Astrocyte (in vitro differentiated cells and primary cell): ENCODE results near the gene SGMS2. TPM values are rescaled to one million over a fixed set of nuclear protein-coding genes. Genes with fewer than 3 reads are reported as not detected.

Source experiments
- DNase-seq: peaks from one replicate; pipeline ENCODE4 v3.0.0-alpha.2; 2010; ENCODE audit warnings: low read depth
- FAIRE-seq: peaks from 2 replicates; lab custom pipeline; 2011; peaks lifted over from hg19 to GRCh38; lab: Jason Lieb, UNC
- H2AFZ ChIP-seq: 2 replicates; pipeline ENCODE4 v1.6.0; 2012; ENCODE audit warnings: low read depth, low read length, inconsistent platforms
- H3K27ac ChIP-seq: 2 replicates; pipeline ENCODE4 v1.5.1; 2011; ENCODE audit warnings: low read depth, low read length, inconsistent platforms
- H3K27me3 ChIP-seq: 2 replicates; pipeline ENCODE4 v1.6.0; 2011; ENCODE audit warnings: low read length, inconsistent platforms; ENCODE audit not compliant: insufficient read depth
- H3K36me3 ChIP-seq: 2 replicates; pipeline ENCODE4 v1.5.1; 2011; ENCODE audit warnings: low read length, inconsistent platforms; ENCODE audit not compliant: insufficient read depth
- H3K4me1 ChIP-seq: 2 replicates; pipeline ENCODE4 v1.5.1; 2011; ENCODE audit warnings: low read length, inconsistent platforms; ENCODE audit not compliant: insufficient read depth
- H3K4me2 ChIP-seq: 2 replicates; pipeline ENCODE4 v1.6.0; 2012; ENCODE audit warnings: low read length, inconsistent platforms
- H3K4me3 ChIP-seq: 2 replicates; pipeline ENCODE4 v1.5.1; 2011; ENCODE audit warnings: low read depth, mild to moderate bottlenecking, low read length, inconsistent platforms; ENCODE audit not compliant: insufficient read depth
- H3K79me2 ChIP-seq: 2 replicates; pipeline ENCODE4 v1.6.0; 2012; ENCODE audit warnings: mild to moderate bottlenecking, low read length, inconsistent platforms; ENCODE audit not compliant: insufficient read depth
- H3K9ac ChIP-seq: 2 replicates; pipeline ENCODE4 v1.6.0; 2012; ENCODE audit warnings: mild to moderate bottlenecking, low read length, inconsistent platforms
- H3K9me3 ChIP-seq: 2 replicates; pipeline ENCODE4 v1.5.1; 2012; ENCODE audit warnings: low read depth, mild to moderate bottlenecking, low read length, inconsistent platforms; ENCODE audit not compliant: insufficient read depth
- H4K20me1 ChIP-seq: 2 replicates; pipeline ENCODE4 v1.6.0; 2012; ENCODE audit warnings: low read length, inconsistent platforms; ENCODE audit not compliant: insufficient read depth
- H3K27ac Mint-ChIP-seq: one replicate; pipeline ENCODE4 v1.8.0; 2021; ENCODE audit warnings: mild to moderate bottlenecking, mixed read lengths; ENCODE audit not compliant: unreplicated experiment
- H3K27me3 Mint-ChIP-seq: one replicate; pipeline ENCODE4 v1.8.0; 2021; ENCODE audit warnings: low read depth, mixed read lengths; ENCODE audit not compliant: unreplicated experiment
- H3K36me3 Mint-ChIP-seq: one replicate; pipeline ENCODE4 v1.8.0; 2021; ENCODE audit warnings: low read depth, mixed read lengths; ENCODE audit not compliant: unreplicated experiment
- H3K4me1 Mint-ChIP-seq: one replicate; pipeline ENCODE4 v1.8.0; 2021; ENCODE audit warnings: low read depth, mixed read lengths; ENCODE audit not compliant: unreplicated experiment
- H3K4me3 Mint-ChIP-seq: one replicate; pipeline ENCODE4 v1.8.0; 2021; ENCODE audit warnings: mild to moderate bottlenecking, moderate library complexity, mixed read lengths; ENCODE audit not compliant: unreplicated experiment
- H3K9me3 Mint-ChIP-seq: one replicate; pipeline ENCODE4 v1.8.0; 2021; ENCODE audit warnings: mild to moderate bottlenecking, mixed read lengths; ENCODE audit not compliant: unreplicated experiment
- EZH2 ChIP-seq: IDR thresholded peaks from 2 replicates; pipeline ENCODE4 v1.6.1; 2012; ENCODE audit warnings: mild to moderate bottlenecking, low read length, inconsistent platforms; ENCODE audit not compliant: insufficient read depth
- total RNA-seq: library from RNA; stranded (reverse); gene quantifications from 2 replicates; pipeline ENCODE4 v1.2.1, GENCODE V29; 2021
- TF ChIP-seq, protein P1 (sequence below): IDR thresholded peaks from 2 replicates; pipeline ENCODE4 v1.5.1; 2011; ENCODE audit warnings: low read depth, mild to moderate bottlenecking, inconsistent platforms, low read length, moderate library complexity; ENCODE audit not compliant: insufficient read depth

SGMS2 gene
- total RNA-seq, 1 donor from 2014 or later: 48.1 TPM

GRCh38 chr4:107834241-107834794 is 9.6 kb downstream of the SGMS2 start:
- Histone ChIP-seq H2AFZ (no peak overlapping the region), H3K9ac (no peak overlapping the region), H3K27ac (no peak overlapping the region), H3K4me1 (no peaks in the 10 kb centered on the region), H3K36me3 (no peaks in the 10 kb centered on the region), H3K4me3 (no peak overlapping the region), H3K79me2 (peaks cover 70% of the 10 kb centered on the region), H4K20me1 (peaks cover 68% of the 10 kb centered on the region), H3K4me2 (no peak overlapping the region), H3K27me3 (no peaks in the 10 kb centered on the region), H3K9me3 (no peaks in the 10 kb centered on the region)
- TF ChIP-seq, protein P1, sequence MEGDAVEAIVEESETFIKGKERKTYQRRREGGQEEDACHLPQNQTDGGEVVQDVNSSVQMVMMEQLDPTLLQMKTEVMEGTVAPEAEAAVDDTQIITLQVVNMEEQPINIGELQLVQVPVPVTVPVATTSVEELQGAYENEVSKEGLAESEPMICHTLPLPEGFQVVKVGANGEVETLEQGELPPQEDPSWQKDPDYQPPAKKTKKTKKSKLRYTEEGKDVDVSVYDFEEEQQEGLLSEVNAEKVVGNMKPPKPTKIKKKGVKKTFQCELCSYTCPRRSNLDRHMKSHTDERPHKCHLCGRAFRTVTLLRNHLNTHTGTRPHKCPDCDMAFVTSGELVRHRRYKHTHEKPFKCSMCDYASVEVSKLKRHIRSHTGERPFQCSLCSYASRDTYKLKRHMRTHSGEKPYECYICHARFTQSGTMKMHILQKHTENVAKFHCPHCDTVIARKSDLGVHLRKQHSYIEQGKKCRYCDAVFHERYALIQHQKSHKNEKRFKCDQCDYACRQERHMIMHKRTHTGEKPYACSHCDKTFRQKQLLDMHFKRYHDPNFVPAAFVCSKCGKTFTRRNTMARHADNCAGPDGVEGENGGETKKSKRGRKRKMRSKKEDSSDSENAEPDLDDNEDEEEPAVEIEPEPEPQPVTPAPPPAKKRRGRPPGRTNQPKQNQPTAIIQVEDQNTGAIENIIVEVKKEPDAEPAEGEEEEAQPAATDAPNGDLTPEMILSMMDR: no peak
- TF ChIP-seq EZH2: no peak
- FAIRE-seq (no peak), DNase-seq (no peak)
- peaks cover 4% of the 10 kb centered on the region for H3K9me3 Mint-ChIP-seq
- no peaks in the 10 kb centered on the region for H3K27me3 Mint-ChIP-seq
- H3K4me1 Mint-ChIP-seq: peaks cover 10% of the 10 kb centered on the region
- H3K4me3 Mint-ChIP-seq: no peak overlapping the region
- peaks cover 7% of the 10 kb centered on the region for H3K36me3 Mint-ChIP-seq
- H3K27ac Mint-ChIP-seq: no peak overlapping the region

DNA sequence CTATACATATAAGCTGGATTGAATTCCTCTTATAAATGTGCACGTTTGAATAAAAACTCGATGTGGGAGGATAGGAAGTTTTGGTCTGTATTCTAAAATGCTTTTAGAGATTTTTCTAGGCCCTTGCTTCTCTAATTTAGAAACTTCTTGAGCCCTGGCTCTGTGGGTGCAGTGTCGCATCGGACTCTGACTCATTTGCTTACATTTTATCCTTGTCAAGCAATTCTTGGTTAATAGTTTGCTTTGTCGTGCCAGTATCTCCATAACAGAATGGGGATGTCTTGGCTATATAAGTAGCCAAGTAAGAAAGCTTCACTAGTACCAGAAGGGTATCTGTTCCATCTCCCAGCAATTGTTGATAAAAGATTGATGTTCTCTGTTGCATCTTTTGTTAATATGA is 10.7 kb downstream of the SGMS2 start:
- Histone ChIP-seq H3K4me2 (no peak overlapping the region), H4K20me1 (peaks cover 60% of the 10 kb centered on the region), H3K4me1 (no peaks in the 10 kb centered on the region), H3K79me2 (peaks cover 59% of the 10 kb centered on the region), H3K36me3 (no peaks in the 10 kb centered on the region), H3K4me3 (no peak overlapping the region), H3K9me3 (no peaks in the 10 kb centered on the region), H2AFZ (no peak overlapping the region), H3K27ac (no peak overlapping the region), H3K9ac (no peak overlapping the region), H3K27me3 (no peaks in the 10 kb centered on the region)
- peaks cover 3% of the 10 kb centered on the region for H3K9me3 Mint-ChIP-seq
- no peak overlapping the region for H3K27ac Mint-ChIP-seq
- no peak overlapping the region for H3K4me3 Mint-ChIP-seq
- FAIRE-seq: no peak
- peaks cover 3% of the 10 kb centered on the region for H3K36me3 Mint-ChIP-seq
- DNase-seq: no peak
- H3K27me3 Mint-ChIP-seq: no peaks in the 10 kb centered on the region
- peaks cover 10% of the 10 kb centered on the region for H3K4me1 Mint-ChIP-seq
- TF ChIP-seq, protein P1: no peak
- TF ChIP-seq EZH2: no peak

DNA sequence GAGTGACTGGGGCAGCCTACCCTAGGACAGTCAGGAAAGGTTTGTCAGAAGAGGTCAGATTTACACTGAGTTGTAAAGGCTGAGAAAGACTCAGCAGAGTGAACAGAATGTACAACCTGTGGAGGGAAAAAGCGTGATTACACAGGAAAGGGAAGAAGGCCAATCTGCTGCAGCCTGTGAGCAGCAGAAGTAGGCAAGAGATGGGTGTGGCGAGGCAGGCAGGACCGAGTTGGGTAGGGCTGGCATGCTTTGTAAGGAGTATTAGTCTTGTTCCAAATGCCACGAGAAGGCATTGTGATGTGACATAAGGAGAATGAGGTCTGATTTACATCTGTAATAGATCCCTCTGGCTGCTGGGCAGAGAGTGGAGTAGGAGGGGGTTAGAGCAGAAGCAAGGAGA is 12.6 kb downstream of the SGMS2 start:
- Mint-ChIP-seq H3K27me3 (no peaks in the 10 kb centered on the region), H3K9me3 (peaks cover 2% of the 10 kb centered on the region), H3K27ac (no peak overlapping the region), H3K4me3 (no peak overlapping the region), H3K4me1 (peaks cover 10% of the 10 kb centered on the region), H3K36me3 (peaks cover 8% of the 10 kb centered on the region)
- Histone ChIP-seq H4K20me1 (peaks cover 54% of the 10 kb centered on the region), H3K4me1 (no peaks in the 10 kb centered on the region), H3K9ac (no peak overlapping the region), H3K27me3 (no peaks in the 10 kb centered on the region), H2AFZ (no peak overlapping the region), H3K4me3 (no peak overlapping the region), H3K9me3 (no peaks in the 10 kb centered on the region), H3K36me3 (no peaks in the 10 kb centered on the region), H3K4me2 (no peak overlapping the region), H3K79me2 (peaks cover 57% of the 10 kb centered on the region), H3K27ac (no peak overlapping the region)
- no peak for TF ChIP-seq EZH2
- TF ChIP-seq, protein P1: no peak
- no peak for DNase-seq
- no peak for FAIRE-seq
